ENCODE data around the gene LRIG1. TPM values are rescaled to one million over a fixed set of nuclear protein-coding genes. Genes with fewer than 3 reads are reported as not detected.

LRIG1 gene
- total RNA-seq, 1 donor from 2014 or later: 178 TPM

DNA sequence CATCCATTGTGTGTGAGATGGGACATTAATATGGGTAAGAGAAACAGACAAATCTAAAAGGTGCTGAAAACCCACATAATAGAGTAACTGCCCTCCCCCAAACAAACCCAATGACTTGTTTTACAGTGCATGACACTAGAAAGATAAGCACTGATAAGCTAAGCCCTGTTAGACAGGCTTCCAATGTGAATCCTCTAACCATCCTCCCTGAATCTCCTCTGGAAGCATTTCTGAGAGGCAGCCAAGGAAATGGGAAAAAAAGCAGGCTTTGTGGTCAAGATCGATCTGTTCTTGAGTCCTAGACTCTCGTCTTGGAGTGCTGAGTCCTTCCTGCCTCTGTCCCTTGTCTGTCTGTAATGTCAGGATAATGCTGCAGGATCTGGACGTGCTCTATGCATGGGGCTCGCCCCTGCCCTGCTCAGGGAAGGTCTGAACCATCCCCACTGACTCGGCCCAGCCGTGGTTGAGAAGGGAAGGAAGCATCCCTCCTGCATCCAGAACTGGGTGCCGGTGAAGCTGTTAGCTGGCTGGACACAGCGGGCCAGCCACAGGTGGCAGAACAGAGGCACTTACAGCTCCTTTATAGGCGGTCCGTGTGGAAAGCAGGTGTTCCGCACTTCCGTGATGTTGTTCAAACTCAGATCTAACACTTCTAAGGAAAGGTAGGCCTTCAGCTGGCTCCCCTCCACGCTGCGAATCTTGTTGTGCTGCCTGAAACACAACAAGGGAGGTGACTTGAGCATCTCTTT is 84.1 kb downstream of the LRIG1 start:
- Mint-ChIP-seq H3K27ac (ENCODE audit: unreplicated experiment) (peak overlapping the region; percentile 31), H3K9me3 (peaks cover 8% of the 10 kb centered on the region), H3K36me3 (ENCODE audit: low read depth) (peaks cover 55% of the 10 kb centered on the region), H3K27me3 (ENCODE audit: low read depth) (no peaks in the 10 kb centered on the region), H3K4me3 (peak overlapping the region; percentile 64), H3K4me1 (peaks cover 68% of the 10 kb centered on the region)
- no peak for DNase-seq (ENCODE audit: low read depth, low spot score)
- TF ChIP-seq, protein P1, sequence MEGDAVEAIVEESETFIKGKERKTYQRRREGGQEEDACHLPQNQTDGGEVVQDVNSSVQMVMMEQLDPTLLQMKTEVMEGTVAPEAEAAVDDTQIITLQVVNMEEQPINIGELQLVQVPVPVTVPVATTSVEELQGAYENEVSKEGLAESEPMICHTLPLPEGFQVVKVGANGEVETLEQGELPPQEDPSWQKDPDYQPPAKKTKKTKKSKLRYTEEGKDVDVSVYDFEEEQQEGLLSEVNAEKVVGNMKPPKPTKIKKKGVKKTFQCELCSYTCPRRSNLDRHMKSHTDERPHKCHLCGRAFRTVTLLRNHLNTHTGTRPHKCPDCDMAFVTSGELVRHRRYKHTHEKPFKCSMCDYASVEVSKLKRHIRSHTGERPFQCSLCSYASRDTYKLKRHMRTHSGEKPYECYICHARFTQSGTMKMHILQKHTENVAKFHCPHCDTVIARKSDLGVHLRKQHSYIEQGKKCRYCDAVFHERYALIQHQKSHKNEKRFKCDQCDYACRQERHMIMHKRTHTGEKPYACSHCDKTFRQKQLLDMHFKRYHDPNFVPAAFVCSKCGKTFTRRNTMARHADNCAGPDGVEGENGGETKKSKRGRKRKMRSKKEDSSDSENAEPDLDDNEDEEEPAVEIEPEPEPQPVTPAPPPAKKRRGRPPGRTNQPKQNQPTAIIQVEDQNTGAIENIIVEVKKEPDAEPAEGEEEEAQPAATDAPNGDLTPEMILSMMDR (conservative IDR thresholded peaks at IDR 0.05): no peak

DNA sequence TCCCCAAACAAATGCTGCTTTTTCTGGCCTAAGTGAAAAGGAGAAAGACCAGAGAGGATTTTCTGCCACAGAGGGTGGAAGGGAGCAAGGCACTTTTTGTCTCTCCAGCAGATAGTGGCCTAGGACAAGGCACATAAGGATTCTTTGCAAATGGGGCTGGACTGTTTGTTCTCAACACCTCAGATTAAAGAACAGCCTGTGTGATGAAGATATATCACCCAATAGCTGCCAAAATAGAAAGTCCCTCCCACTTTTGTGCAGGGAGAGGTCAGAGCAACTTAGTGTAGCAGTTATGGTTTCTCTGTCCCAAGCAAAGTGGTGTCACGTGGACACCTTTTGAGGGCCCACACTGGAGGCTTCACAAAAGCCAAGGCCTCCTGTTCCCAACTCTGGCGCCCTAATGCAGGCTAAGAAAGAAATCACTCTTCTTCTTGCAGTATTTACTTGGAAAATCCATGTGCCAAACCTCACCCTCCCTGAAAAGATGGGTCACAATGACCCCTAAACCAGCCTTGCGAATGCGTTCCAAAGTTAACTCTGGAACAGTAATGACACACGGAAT is 84.9 kb downstream of the LRIG1 start:
- H3K4me1 Mint-ChIP-seq: peaks cover 76% of the 10 kb centered on the region
- H3K27ac Mint-ChIP-seq (ENCODE audit: unreplicated experiment): peak overlapping the region; percentile 31
- TF ChIP-seq, protein P1 (conservative IDR thresholded peaks at IDR 0.05): no peak
- no peaks in the 10 kb centered on the region for H3K27me3 Mint-ChIP-seq (ENCODE audit: low read depth)
- no peak for DNase-seq (ENCODE audit: low read depth, low spot score)
- H3K36me3 Mint-ChIP-seq (ENCODE audit: low read depth): peaks cover 54% of the 10 kb centered on the region
- no peak overlapping the region for H3K4me3 Mint-ChIP-seq
- H3K9me3 Mint-ChIP-seq: peaks cover 8% of the 10 kb centered on the region

DNA sequence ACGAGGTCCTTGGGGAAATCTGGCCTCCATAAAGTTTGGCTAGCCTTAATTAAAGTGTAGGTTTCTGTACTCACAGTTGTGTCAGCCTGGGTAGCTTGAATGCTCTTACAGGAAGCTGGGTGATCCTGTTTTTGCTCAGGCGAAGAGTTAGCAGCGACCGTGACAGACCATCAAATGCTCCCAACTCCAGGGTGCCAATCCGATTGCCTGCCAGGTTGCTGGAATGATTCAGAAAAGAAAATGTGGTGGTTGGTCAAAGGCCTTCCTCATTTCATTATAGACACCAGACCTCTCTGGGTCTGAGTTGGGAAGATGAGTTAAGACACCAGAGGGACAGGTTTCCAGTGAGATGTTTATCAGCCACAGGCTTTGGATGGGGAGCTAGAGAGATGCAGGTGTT is 86.0 kb downstream of the LRIG1 start:
- Mint-ChIP-seq H3K4me1 (peaks cover 75% of the 10 kb centered on the region), H3K4me3 (no peak overlapping the region), H3K27ac (ENCODE audit: unreplicated experiment) (peak overlapping the region; percentile 60), H3K9me3 (peaks cover under 1% of the 10 kb centered on the region), H3K27me3 (ENCODE audit: low read depth) (no peaks in the 10 kb centered on the region), H3K36me3 (ENCODE audit: low read depth) (peaks cover 48% of the 10 kb centered on the region)
- TF ChIP-seq, protein P1 (conservative IDR thresholded peaks at IDR 0.05): no peak
- no peak for DNase-seq (ENCODE audit: low read depth, low spot score)

DNA sequence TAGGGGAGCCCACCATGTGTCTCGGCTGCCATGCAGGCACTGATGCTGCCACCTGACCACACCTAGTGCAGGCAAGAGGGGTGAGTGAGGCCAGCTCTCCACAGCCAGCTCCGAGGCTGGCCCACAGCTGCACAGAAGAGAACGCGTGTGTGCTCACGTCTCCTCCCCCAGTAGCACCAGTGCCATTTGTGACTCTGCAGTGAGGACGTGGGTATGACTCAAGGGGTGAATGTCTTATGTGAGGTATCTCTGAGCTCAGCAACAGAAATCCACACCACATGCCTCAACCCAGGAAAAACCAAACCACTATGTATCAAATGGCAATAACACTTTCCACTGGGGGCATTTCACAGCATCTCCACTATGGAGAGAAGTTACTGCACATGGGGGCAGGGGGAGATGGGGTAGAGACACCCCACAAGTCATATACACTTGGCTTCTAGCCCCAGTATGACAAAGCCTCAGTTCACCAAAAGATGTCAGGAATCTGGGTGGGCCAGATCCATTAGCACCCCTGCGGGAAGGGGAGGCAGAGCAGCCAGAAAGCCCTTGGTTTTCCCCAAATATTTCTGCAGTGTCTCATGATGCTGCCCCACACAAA is 87.6 kb downstream of the LRIG1 start:
- H3K4me1 Mint-ChIP-seq: peaks cover 72% of the 10 kb centered on the region
- DNase-seq (ENCODE audit: low read depth, low spot score): no peak
- H3K27me3 Mint-ChIP-seq (ENCODE audit: low read depth): no peaks in the 10 kb centered on the region
- TF ChIP-seq, protein P1 (conservative IDR thresholded peaks at IDR 0.05): no peak
- no peaks in the 10 kb centered on the region for H3K9me3 Mint-ChIP-seq
- H3K27ac Mint-ChIP-seq (ENCODE audit: unreplicated experiment): peak overlapping the region; percentile 83
- peaks cover 40% of the 10 kb centered on the region for H3K36me3 Mint-ChIP-seq (ENCODE audit: low read depth)
- no peak overlapping the region for H3K4me3 Mint-ChIP-seq

DNA sequence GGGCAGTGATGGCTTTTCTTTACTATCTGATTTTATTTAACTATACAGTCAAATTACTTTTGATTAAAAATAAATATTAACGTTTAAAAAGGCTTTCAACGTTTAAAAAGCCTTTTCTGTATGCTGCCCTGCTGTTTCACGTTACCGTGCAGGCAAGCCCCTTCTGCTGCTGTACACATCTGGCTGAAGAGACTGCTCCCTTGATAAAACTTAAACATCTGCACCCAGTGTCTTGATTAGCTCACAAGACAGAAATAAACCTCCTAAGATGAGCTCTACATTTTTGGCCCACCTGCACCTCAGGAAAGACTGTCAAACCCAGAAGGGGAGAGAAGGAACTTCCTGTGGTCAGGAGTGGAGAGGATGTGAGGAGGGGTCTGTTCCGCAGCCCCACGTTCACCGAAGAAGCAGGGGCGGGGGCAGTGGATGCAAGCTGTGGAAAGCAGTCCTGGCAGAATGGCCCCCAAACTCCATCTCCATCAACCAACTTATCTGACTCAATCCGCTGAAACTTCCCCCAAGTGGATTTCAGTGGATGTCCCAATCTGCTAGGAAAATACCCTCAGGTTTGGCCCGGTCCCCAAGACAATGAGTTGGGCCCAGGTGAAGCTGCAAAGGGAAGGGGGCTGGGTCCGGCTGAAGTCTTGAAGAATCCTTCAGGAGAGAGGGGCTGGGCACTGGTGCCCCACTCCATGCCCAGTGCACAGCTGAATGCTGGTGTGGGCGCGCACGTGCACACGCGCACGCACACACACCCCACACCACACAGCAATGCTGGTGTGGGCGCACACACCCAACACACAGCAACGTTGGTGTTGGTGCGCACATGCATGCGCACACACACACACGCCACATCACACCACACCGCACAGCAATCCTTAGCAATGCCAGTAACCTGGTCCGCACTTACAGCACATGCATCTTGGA is 88.6 kb downstream of the LRIG1 start:
- Mint-ChIP-seq H3K4me1 (peaks cover 75% of the 10 kb centered on the region), H3K36me3 (ENCODE audit: low read depth) (peaks cover 41% of the 10 kb centered on the region), H3K4me3 (no peak overlapping the region), H3K27ac (ENCODE audit: unreplicated experiment) (no peak overlapping the region), H3K9me3 (no peaks in the 10 kb centered on the region), H3K27me3 (ENCODE audit: low read depth) (no peaks in the 10 kb centered on the region)
- TF ChIP-seq, protein P1 (conservative IDR thresholded peaks at IDR 0.05): no peak
- DNase-seq (ENCODE audit: low read depth, low spot score): no peak
